NCI-H2029 (cell line): ENCODE results near the gene KRT77.
A peak's percentile ranks its signal among the peaks of the same experiment; 100 is the strongest.
"Not testable (repeated sequence)": the region's sequence is repeated elsewhere in the genome, so short reads cannot be mapped to it uniquely, and the experiment has no call there.

ENCODE experiments used
- DNase-seq: peaks from one replicate; lab custom pipeline; 2025; lab: John Stamatoyannopoulos, UW

Gene KRT77

DNA sequence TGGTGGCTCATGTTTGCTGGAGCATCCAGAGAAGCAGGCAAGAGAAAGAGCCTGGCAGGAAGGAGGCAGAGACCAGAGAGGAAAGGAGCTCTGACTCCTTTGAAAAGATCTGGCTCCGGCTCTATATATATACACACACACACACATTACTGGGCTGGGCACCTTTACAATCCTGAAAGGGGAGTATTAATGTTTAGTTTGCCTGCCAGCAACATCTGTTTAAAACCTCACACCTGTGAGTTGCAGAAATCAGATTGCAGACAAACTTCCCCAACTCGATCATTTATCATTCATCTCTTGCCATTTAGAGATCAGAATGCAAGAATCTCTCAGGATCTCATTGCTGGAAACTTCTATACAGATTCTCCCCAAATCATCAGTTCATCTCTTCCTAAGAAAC lies at the start of gene KRT77:
TSS of gene KRT77 (minus strand) at position 101 of the 400 bp plus-strand sequence. CDS start at position 11, 90 bp downstream.
- no peak for DNase-seq

DNA sequence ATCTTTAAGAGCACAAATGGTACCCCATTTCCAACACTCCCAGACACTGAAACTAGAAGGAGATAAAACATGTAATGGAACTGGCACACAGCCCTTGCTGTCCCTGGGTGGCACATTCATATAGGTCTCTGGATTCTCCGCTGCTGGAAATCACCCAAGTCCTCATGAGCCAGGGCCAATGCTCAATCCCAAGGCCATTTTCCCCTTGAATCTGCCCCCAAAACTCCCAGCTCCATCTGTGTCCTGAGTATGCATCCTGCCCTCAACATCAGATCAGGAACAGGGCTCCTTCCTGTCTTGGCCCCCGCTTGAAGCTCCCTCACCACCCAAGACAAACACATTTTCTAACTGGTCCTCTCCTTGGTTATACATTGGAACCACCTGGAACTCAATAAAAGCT lies 49.2 kb upstream of the KRT77 start:
- no peak for DNase-seq

DNA sequence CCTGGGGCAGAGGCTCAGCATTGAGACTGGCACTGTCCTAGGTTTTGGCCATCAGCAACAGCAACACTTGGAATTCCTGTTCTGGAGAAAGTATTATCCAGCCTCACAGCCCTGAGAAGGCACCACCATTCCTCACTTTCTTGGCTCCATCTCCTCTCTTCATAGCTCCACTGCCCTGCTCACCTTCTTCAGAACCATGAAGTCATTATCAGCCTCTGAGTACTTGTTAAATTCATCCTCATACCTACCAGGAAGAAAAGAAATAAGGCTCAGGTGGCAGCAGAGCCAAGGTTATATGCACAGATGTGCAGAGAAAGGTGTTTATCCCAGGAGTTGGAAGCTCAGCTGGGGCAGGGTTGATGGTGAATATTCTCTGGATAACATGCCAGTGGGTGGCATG lies 48.5 kb upstream of the KRT77 start:
- DNase-seq = no peak

DNA sequence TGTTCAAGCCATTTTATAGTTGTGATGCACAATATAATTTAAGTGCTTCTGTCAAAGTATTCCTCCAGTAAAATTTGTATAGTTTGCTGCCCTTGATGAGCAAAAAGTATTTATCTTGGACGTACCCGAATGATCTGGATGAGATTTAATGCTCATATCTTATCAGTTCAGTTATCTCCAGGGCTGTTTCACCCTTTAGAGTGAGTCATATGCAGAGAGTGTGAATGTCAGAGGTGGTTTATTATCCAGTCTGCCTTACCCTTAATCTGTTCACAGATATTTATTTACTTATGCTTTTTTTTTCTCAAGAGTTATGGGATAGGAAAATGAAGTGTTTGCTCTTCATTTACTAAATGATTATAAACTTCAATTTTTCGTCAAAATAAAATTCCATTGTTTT lies 47.2 kb upstream of the KRT77 start:
- DNase-seq = not testable (repeated sequence)

DNA sequence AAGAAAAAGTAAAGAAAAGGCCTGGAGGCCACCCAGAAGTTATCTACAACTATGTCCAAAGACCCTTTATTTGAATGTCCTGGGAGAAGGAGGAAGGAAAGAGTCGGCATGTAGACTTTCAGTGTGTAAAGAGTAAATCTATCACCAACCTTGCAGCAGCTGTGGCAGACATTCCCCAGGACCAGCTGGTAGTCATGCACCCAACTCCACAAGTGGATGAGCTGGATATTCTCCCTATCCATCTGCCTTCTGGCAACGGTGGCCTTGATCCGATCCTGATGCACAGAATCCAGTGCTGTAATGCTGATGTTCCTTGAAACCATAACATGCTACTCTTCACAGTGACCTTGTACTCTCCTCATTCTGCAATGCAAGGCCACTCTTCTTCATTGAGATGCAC lies 46.5 kb upstream of the KRT77 start:
- no peak for DNase-seq

DNA sequence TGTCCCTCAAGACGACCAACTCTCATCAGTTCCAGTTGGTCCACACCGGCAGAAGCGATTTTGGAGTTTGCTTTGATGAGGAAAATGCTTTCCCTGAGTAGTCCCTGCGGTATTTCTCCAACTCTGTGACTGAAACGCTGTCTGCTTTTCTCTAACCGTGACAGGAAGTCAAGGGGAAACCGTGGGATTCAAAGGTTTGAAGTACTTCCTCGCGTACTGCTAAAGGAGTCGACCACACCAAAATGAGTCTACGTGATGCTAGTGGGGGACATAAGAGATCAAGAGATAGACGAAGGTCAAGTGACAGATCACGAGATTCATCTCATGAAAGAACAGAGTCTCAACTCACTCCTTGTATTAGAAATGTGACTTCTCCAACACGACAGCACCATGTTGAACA lies 45.3 kb upstream of the KRT77 start:
- no peak for DNase-seq

DNA sequence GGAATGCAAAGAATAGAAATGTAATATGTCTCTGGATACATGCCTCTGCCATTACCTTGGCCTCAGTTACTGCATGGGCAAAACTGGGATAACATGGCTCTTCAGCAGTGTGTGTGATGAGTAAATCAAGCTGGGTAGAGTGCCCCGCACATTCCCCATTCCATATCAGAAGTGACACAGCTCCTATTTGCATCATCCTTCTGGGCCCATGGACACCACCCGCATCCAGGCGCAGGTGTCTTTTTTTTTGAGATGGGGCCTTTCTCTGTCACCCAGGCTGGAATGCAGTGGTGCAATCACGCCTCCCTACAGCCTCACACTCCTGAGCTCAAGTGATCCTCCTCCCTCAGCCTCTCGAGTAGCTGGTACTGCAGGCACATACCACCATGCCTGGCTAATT lies 42.2 kb upstream of the KRT77 start:
- no peak for DNase-seq

DNA sequence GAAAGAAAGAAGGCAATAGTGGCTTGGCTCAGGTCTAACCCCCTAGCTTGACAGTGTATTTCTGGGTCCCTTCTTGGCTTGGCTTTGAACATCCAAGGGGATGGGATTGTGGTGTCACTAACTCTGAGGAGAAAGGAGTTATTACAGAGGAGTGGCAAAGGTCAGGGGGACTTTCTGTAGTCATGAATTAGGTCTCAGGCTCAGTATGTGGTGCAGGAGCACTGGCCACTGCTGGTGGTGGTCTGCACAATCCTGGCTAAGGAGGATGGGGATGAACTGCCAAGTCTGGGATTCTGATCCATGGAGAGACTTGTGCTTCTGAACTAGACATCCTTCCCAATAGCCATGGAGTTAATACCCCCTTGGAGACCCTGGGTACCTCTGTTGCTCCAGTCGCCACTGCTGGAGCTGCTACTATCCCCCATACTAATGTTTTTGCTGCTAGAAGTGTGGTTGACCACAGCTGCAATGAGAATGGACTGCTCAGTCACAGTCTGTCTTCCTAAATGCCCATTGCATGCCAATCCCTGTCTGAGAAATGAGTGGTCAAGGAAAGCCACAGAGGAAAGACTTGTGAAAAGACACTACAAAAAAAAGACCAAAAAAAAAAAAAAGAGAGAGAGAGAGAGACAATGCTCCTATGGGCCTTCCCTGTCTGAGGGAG lies 41.3 kb upstream of the KRT77 start:
- DNase-seq = no peak

DNA sequence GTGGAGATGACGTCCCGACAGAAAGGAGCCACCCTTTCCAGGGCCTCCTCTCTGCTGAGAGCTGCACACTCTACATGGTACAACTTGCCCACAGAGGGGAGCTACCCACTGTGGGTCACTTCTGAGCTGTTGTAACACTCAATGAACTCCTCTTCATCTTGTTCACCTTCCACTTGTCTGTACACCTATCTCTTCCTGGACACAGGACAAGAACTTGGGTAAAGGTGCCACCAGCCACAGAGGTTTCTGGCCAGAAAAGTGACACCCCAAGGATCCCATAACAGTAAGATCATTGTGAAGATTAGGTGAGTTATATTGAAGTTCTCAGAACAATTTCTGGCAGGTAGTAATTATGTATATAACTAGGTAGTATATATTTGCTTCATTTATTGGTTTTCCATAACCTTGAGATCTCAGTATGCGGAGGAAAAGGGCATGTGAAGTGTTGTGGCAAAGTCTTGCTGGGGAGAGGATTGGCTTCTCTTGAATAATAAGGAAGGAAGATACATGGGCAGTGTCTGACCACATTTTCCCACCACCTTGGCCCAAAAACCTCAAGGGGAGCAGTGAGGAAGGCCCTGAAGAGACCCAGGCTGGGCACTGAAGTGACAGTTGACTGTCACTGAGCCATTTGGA lies 39.6 kb upstream of the KRT77 start:
- no peak for DNase-seq

DNA sequence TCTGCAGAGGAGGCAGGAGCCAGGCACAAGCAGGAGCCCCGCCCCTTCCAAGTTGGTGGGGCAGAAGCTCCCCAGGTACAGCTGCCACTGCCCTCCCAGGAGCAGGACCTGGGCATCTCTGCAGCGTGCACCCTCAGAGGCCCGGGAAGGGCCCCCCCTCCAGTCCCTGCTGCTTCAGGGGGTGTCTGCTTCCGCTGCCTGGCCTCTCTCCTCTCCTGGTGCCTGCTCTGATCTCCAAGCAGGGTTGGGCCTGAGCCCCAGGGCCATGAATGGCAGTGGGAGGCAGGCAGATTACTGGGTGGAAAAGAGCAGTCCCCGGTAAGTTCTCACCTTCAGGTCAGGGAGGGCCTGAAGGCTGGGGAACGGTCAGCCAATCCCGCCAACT lies 38.9 kb upstream of the KRT77 start:
- no peak for DNase-seq

DNA sequence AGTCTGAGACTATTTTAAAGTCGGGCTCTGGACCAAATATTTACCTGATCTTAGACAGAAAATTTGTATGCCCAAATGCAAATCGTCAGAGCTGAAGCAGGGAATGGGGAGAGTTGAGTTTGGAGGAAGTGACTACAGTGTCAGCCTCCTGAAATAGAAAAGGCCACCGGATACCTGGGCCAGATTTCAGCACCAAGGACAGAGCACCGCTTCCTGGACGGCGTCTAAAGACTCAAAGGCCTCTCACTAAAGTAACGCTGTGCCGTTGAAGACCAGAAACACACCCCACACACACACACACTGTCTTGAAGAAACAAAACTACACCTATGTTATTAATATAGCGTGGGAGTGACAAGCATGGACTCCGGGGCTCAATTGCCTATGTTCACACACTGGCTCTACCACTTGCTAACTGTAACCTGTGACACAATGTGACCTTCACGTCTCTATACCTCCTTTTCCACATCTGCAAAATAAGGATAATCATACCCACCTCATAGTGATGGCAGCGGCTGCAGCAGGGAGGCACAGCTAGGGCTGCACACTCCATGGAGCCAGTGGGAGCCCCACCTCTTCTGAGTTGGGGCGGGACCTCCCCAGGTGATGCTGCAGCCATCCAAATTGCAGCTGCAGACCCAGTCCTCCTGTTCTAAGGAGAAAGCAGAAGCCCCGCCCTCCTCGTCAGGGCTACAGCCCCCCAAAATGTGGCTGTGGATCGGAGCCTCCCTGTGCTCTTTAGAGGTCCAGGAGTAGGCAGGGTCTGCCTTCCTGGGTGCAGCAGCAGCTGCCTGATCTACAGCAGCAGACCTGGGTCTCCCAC lies 38.3 kb upstream of the KRT77 start:
- DNase-seq = peak; percentile 7

DNA sequence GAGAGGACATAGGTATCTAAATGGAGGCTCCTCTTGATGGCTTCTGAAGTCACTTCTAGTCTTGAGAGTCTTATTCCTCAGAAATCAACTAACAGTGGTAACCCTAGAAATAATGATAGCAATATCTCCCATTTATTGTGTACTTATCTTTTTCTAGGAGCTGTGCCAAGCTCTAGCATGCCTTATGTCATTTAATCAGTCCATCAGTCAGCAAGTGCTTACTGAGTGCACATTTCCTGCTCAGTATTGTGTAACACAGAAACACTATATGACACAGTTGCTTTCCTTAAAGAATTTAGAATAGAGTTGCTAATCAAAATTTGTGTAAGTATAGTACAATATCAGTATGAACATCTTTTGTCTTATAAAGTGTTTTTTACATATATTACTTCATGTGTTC lies 37.3 kb upstream of the KRT77 start:
- peak; percentile 91 for DNase-seq

DNA sequence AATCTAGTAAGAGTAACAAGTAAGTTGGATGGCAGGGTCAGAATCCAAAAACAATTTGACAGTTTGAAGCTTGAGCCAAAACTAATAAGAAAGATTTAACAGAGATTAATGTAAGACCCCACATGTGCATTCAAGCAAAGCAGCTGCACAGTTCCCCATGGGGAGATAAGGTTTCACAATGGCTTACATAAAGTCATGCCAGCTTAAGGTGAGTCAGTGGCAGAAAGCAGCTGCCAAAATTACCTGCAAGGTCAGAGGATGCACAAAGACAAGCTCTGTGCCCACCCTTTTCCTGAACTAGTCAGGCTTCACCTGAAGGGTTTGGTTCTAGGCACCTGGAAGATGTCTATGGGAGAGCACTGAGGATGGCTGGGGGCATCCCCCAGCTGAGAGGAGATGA lies 36.6 kb upstream of the KRT77 start:
- DNase-seq = peak; percentile 50

DNA sequence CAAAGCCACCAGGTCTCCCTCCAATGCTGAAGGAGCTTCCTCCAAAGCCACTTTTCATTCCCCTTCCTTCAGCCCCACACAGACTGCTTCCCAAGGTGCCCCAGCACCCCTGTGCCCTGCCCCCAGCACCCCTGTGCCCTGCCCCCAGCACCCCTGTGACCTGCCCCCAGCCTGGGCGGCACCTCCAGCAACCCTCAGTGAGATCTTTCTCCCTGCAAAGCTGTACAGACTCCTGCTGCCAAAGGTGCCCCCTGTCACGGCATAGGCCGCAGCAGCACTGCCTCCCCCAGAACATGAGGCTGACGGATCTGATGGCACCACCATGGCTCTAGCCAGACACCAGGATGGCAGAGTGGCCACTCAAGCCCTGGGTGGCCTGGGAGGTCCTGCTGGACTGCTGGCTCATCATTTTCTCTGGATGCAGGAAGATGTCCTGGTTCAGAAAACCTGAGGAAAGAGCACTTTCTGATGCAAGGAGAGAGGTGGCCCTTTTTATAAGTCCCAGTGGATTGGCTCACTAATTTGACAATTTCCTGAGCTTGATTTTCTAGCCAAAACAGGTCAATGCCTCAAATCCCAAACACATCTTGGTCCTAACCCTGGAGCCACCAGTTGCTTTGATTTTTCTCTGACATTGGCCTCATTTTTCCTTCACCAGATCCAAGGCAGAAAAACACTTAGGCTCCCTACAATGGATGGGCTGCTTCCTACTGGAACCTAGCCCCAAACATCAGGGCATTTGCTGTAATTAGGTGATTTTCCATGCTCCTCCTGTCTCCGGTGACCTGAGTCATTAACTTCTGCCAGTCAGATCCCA lies 32.7 kb upstream of the KRT77 start:
- DNase-seq = no peak

DNA sequence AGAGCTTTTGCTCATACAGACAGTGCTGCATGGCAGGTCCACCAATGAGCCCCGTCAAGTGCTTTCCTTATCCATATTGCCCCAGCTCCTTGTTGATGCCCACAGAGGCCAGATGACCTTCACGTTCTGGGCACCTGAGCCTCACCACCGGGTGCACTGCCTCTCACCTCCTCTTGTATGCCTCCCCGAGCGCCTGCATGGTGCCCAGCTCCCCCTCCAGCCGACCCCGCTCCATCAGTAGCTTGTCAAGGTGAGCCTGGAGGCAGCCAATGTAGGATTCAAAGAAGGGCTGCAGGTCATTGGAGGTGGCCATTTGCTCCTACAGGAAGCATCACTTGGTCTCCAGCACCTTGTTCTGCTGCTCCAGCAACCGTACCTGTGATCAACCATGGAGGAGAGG lies 31.8 kb upstream of the KRT77 start:
- no peak for DNase-seq

DNA sequence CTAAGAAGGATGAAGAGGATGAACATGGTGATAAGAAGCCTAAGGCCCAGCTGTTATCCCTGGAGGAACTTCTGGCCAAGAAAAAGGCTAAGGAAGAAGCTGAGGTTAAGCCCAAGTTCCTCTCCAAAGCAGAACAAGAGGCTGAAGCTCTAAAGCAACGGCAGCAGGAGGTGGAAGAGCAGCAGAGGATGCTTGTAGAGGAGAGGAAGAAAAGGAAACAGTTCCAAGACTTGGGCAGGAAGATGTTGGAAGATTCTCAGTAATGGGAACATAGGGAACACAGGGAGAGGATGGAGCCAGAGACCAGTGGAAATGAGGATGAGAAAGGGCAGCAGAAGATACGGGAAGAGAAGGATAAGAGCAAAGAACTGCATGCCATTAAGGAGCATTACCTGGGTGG lies 27.5 kb upstream of the KRT77 start:
- no peak for DNase-seq

DNA sequence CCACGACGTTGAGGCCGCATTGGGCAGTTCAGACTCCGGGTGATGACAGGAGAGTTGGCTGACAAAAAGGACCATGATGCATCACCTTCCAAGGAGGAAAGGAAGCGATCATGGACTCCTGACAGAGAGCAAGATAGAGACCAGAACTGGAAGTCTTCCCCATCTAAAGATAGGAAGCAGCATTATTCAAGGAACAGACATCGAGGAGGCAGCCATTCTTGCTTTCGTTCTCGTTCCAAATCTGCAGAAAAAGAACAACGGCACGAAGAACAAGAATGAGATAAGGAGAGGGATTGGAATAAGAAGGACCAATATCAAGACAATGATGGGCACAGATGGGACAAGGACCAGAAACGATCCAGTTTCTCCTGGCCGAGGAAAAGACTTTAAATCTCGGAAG lies 27.1 kb upstream of the KRT77 start:
- DNase-seq = no peak

DNA sequence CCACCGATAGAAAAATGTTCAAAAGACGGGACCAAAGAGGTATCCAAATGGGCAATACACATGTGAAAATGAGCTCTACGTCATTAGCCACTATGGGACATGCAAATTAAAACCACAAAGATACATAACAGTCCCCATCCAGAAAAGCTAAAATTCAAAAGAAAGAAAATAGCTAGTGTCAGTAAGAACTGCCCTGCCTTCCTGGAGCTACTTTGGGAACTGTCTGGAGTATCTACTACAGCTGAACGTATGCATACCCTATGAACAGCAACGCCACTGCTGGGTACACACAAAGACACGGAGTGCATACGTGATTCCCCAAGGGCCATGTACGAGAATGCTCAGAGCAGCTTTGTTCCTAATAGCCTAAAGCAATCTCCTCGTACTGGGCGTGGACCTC lies 25.8 kb upstream of the KRT77 start:
- no peak for DNase-seq

DNA sequence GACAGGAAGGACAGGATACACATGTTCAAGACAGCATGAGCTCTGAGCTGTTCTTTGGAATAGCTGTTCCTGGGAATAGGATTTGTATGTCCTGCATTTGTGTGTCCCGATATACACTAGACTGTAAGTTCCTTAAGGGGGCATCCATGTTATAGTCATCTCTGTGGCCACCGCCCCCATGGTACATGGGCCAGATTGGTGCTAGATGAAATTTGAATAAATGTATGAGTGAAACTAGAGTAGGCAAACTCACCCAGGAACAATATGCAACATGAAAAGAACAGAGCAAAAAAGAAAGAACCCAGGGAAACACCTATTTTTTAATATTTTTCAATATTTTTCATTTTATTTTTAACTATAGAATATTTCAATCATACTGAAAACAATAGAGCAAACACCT lies 25.1 kb upstream of the KRT77 start:
- no peak for DNase-seq

DNA sequence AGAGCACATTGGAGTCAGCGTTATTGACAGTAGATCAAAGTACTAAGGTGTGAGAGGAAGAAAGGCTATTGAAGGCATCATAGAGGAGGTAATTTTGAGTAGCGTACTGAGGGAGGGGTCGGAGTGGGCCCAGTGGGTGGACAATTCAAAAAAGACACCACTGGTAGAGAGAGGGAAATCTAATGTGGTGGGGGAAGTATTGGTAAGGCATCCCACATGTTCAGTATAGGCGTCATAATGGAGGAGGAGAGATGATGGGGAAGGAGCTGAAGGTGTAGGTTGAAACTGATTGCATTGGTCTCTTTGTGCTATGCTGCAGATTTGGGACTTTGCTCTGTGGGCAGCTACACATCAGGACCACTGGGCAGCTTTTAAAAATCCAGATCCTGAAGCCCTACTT lies 23.7 kb upstream of the KRT77 start:
- DNase-seq = no peak

DNA sequence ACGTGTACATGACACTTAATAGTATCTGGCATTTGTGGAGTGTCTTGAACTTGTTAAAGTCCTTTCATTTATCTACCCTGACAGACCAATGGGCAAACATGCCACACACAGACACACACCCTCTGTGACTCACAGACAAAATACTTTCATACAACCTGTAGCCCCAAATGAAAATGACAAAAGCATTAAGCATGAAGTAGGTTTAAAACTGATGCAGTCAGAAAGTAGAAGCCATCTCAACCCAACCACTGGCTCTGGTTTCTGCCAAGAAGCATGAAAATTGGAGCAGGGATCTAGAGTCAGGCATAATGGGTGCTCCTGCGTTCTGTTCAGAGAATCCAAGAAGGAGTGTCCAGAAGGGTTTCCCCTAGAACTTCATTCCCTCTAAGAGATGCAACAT lies 23.1 kb upstream of the KRT77 start:
- no peak for DNase-seq

DNA sequence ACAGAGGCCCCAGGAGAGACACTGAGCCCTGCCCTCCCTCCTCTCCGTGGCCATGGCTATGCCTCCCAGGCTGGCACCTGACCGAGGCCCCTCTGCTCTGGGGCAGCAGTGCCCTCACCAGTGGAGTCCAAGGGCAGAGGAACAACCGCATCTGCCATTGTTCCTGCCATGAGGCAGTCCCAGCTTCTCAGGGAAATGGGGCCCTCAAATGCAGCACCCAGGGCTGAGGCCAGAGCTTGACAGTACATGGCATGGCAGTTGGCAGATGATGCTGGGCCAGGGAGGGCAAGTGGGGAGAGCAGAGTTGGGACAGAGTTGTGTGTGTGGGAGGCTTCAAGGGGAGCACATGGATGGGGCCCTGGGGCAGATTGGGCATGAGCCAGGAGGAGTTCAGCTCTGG lies 21.1 kb upstream of the KRT77 start:
- no peak for DNase-seq

DNA sequence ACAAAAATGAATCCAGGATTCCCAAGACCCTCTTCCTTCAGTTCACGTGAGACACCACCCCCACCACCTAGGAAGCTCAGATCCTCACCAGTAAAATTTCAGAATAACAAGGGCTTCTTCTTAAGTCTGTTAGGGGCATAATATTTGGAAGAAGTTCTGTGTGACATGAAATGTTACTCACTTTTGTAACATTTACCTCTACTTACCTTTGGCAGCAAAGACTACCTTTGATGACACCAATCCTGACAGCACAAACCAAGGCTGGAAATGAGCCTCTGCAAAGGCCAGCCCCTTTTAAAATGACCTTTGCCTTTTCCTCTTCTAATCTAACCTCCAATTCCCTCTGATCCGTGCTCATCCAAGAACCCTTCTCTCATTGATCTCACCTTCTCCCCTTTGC lies 19.4 kb upstream of the KRT77 start:
- no peak for DNase-seq
